OCI-LY3 (cell line): Measurements from ENCODE around the gene LHPP.
A peak's percentile ranks its signal among the peaks of the same experiment; 100 is the strongest.

Experiments
- H2AFZ ChIP-seq: fragments of 200-600, 300-600 bp; shearing (Covaris generic); 2 replicates; pipeline ENCODE4 v1.6.0; 2014; ENCODE audit warnings: antibody characterized with exemption, low read depth, low read length
- H3K27ac ChIP-seq: fragments of 200-600, 300-600 bp; sonication (generic); 2 replicates; pipeline ENCODE4 v1.5.1; 2014; ENCODE audit warnings: mild to moderate bottlenecking, low read length, moderate library complexity, mixed read lengths
- H3K27me3 ChIP-seq: fragments of 200-600, 300-600 bp; sonication (generic); 2 replicates; pipeline ENCODE4 v1.6.1; 2014; ENCODE audit warnings: low read depth, low read length, mixed read lengths
- H3K36me3 ChIP-seq: fragments of 200-600, 300-600 bp; sonication (generic); replicated peaks from 2 replicates; pipeline ENCODE3; 2014; ENCODE audit warnings: low read depth, low read length, mixed read lengths
- H3K4me1 ChIP-seq: fragments of 300-600, 200-600 bp; sonication (generic); 2 replicates; pipeline ENCODE4 v1.6.1; 2014; ENCODE audit warnings: low read length, mixed read lengths
- H3K4me2 ChIP-seq: fragments of 200-600, 300-600 bp; sonication (generic); 2 replicates; pipeline ENCODE4 v1.6.1; 2014; ENCODE audit warnings: low read length, mixed read lengths
- H3K4me3 ChIP-seq: fragments of 300-600, 200-600 bp; sonication (generic); 2 replicates; pipeline ENCODE4 v1.5.1; 2014; ENCODE audit warnings: antibody characterized with exemption, mild to moderate bottlenecking, low read length, moderate library complexity
- H3K79me2 ChIP-seq: fragments of 300-600, 200-600 bp; shearing (Covaris generic); 2 replicates; pipeline ENCODE4 v1.6.1; 2014; ENCODE audit warnings: mild to moderate bottlenecking, low read length, mixed read lengths
- H3K9ac ChIP-seq: fragments of 300-600, 200-600 bp; shearing (Covaris generic); 2 replicates; pipeline ENCODE4 v1.6.0; 2014; ENCODE audit warnings: mild to moderate bottlenecking, low read length, moderate library complexity
- H3K9me3 ChIP-seq: fragments of 200-600, 300-600 bp; shearing (Covaris generic); 2 replicates; pipeline ENCODE4 v1.6.1; 2014; ENCODE audit warnings: low read length, mixed read lengths; ENCODE audit not compliant: insufficient read depth
- H4K20me1 ChIP-seq: fragments of 200-600, 300-600 bp; sonication (generic); 2 replicates; pipeline ENCODE4 v1.6.1; 2016; ENCODE audit warnings: low read length, mixed read lengths; ENCODE audit not compliant: insufficient read depth
- EZH2phosphoT487 ChIP-seq: fragments of 200-600 bp; shearing (Covaris generic); IDR thresholded peaks from 2 replicates; pipeline ENCODE4 v1.6.1; 2018; ENCODE audit warnings: antibody characterized with exemption, mixed run types, low read depth
- TF ChIP-seq, protein P1 (sequence below): fragments of 200-600, 300-600 bp; sonication (generic); IDR thresholded peaks from 2 replicates; pipeline ENCODE4 v1.5.1; 2014; ENCODE audit warnings: antibody characterized with exemption, low read length, low read depth

Gene LHPP

DNA sequence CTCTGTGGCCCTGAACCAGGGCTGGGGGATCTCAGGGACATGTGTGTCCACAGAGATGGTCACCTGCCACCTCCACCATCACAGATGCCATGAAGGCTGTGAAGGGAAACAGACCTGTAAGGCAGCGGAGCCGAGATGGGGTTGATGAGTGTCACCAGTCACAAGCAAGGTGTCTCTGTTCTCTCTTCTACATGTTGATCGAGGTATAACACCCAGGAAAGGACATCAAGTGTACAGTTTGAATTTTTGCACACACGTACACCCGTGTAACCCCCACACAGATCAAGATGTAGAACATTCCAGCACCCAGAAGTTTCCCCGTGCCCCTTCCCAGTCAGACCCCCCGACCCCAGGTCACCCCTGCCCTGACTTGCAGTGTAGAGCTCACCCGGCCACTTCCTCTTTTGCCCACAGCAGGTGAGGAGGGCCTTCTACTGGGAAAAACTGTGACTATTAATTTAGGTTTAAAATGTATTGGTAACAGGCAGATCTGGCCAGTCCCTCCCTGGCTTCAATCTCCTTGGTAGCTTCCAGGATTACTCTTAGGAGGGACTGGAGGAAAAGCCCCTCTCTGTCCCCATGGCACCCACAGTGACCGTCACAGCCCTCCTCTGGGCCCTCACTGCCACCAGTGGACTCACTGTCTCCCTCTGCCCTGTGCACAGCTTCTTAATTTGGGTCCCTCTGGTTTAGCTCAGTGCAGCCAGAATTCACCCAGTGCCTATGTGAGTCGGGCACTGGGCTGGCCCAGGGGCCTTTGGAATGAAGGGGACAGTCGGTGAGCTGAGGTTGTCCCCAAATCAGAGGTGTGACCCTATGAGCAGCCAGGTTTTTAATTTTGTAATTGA lies 108.2 kb downstream of the LHPP start:
- Histone ChIP-seq H3K9ac (no peak overlapping the region), H4K20me1 (no peaks in the 10 kb centered on the region), H3K79me2 (no peaks in the 10 kb centered on the region), H2AFZ (no peak overlapping the region), H3K36me3 (no peaks in the 10 kb centered on the region), H3K27me3 (peaks cover 9% of the 10 kb centered on the region), H3K27ac (no peak overlapping the region), H3K4me1 (peaks cover 10% of the 10 kb centered on the region), H3K4me2 (peak overlapping the region; percentile 14; the same call in 1 of the 2 replicates), H3K9me3 (no peaks in the 10 kb centered on the region), H3K4me3 (no peak overlapping the region)
- TF ChIP-seq, protein P1, sequence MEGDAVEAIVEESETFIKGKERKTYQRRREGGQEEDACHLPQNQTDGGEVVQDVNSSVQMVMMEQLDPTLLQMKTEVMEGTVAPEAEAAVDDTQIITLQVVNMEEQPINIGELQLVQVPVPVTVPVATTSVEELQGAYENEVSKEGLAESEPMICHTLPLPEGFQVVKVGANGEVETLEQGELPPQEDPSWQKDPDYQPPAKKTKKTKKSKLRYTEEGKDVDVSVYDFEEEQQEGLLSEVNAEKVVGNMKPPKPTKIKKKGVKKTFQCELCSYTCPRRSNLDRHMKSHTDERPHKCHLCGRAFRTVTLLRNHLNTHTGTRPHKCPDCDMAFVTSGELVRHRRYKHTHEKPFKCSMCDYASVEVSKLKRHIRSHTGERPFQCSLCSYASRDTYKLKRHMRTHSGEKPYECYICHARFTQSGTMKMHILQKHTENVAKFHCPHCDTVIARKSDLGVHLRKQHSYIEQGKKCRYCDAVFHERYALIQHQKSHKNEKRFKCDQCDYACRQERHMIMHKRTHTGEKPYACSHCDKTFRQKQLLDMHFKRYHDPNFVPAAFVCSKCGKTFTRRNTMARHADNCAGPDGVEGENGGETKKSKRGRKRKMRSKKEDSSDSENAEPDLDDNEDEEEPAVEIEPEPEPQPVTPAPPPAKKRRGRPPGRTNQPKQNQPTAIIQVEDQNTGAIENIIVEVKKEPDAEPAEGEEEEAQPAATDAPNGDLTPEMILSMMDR = no peak
- no peak for TF ChIP-seq EZH2phosphoT487

DNA sequence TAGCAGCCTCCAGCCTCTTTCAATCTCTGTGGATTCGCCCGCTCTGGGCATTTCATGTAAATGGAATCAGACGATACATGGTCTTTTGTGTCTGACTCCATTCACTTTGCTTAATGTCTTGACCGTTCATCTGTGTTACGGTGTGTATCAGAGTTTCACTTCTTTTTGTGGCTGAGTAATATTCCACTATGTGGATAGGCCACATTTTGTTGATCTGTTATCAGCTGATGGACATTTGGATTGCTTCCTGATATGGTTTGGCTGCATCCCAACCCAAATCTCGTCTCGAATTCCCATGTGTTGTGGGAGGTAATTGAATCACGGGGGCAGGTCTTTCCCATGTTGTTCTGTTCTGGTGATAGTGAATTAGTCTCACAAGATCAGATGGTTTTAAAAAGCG lies 109.0 kb downstream of the LHPP start:
- TF ChIP-seq EZH2phosphoT487 = no peak
- TF ChIP-seq, protein P1 = no peak
- Histone ChIP-seq H3K9ac (no peak overlapping the region), H3K36me3 (no peaks in the 10 kb centered on the region), H2AFZ (no peak overlapping the region), H3K79me2 (no peaks in the 10 kb centered on the region), H4K20me1 (no peaks in the 10 kb centered on the region), H3K27ac (no peak overlapping the region), H3K9me3 (no peaks in the 10 kb centered on the region), H3K4me2 (no peak overlapping the region), H3K4me1 (peaks cover 10% of the 10 kb centered on the region), H3K4me3 (no peak overlapping the region), H3K27me3 (peaks cover 2% of the 10 kb centered on the region; the same call in 1 of the 2 replicates)

DNA sequence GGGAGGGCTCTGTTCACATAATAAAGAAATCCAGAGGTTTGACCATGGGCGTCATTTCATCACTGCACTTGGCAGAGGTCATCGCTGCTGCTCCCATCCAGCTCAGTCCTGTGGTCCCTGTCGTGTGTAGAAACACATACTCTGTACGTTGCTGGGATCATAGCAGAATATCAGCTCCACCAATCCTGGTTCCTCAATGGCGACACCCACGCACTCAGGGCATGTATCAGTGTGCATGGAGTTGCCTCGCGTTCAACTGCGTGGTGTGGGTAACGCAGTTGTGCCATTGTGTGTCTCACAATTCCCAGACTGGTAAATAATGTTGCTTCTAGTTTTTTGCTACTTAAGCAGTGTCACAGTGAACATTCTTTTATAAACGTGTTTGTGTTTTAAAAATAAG lies 111.1 kb downstream of the LHPP start:
- no peaks in the 10 kb centered on the region for H3K79me2 ChIP-seq
- no peaks in the 10 kb centered on the region for H3K9me3 ChIP-seq
- no peak overlapping the region for H3K27ac ChIP-seq
- H3K4me1 ChIP-seq = peaks cover 10% of the 10 kb centered on the region
- H3K4me3 ChIP-seq = no peak overlapping the region
- TF ChIP-seq, protein P1 = no peak
- TF ChIP-seq EZH2phosphoT487 = no peak
- no peak overlapping the region for H3K4me2 ChIP-seq
- H3K27me3 ChIP-seq = 0 out of 2 replicates have a peak, but pooled peaks cover 4% of the 10 kb centered on the region
- no peaks in the 10 kb centered on the region for H3K36me3 ChIP-seq
- H2AFZ ChIP-seq = no peak overlapping the region
- no peaks in the 10 kb centered on the region for H4K20me1 ChIP-seq
- no peak overlapping the region for H3K9ac ChIP-seq

DNA sequence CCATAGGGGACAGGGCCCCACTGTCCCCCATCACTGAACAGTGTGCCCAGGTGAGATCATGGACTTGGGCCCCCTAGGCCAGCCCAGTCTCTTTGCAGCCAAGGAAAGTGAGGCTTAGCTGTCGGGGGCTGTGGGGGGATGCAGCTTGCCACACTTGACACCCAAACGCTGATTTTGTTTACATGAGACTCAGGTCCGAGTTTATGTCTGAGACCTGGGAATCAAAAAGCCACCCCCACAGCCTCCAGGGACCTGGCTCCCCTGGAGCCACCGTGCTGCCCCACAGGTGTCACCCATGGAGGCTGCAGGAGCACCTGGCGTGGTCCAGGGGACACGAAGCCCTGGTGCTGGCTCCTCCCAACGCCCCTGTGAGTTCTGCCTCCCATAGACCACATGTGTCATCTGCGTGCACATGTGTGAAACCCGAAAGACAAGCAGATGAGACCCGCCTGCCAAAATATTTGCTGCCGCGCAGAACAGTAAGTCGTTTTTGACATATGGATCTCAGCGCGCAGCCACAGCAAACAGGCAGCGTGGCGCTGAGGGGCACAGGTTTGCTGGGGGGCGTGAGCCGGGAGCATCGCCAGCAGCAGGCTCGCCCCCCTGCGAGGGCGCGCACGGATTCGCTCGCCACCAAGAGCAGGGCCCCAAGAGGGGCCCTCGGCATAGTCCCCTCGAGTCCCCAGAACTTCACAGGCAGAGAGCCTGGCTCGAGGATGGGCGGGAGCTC lies 112.3 kb downstream of the LHPP start:
- Histone ChIP-seq H3K9ac (no peak overlapping the region), H3K27me3 (0 out of 2 replicates have a peak, but pooled peaks cover 4% of the 10 kb centered on the region), H3K4me3 (no peak overlapping the region), H4K20me1 (no peaks in the 10 kb centered on the region), H3K9me3 (no peaks in the 10 kb centered on the region), H3K4me2 (no peak overlapping the region), H2AFZ (no peak overlapping the region), H3K27ac (no peak overlapping the region), H3K4me1 (peaks cover 10% of the 10 kb centered on the region), H3K36me3 (no peaks in the 10 kb centered on the region), H3K79me2 (no peaks in the 10 kb centered on the region)
- no peak for TF ChIP-seq EZH2phosphoT487
- TF ChIP-seq, protein P1 = no peak
